Smooth muscle cell (in vitro differentiated cells): Measurements from ENCODE around the gene CSNK1G3. TPM values are rescaled to one million over a fixed set of nuclear protein-coding genes. Genes with fewer than 3 reads are reported as not detected.

Source experiments
- DNase-seq: peaks from one replicate; lab custom pipeline; 2025; ENCODE audit not compliant: unreplicated experiment; lab: John Stamatoyannopoulos, UW
- H2AFZ ChIP-seq: fragments of 200-600 bp; sonication (generic); 2 replicates; pipeline ENCODE4 v1.6.0; 2016; ENCODE audit warnings: antibody characterized with exemption, low read depth, mild to moderate bottlenecking
- H3F3A ChIP-seq: fragments of 200-600 bp; sonication (generic); 2 replicates; pipeline ENCODE4 v1.6.0; 2017; ENCODE audit warnings: antibody characterized with exemption, low read depth
- H3K27ac ChIP-seq: fragments of 200-600 bp; sonication (generic); 2 replicates; pipeline ENCODE4 v1.5.1; 2016; ENCODE audit warnings: low read depth, mild to moderate bottlenecking
- H3K27me3 ChIP-seq: fragments of 200-600 bp; sonication (generic); 2 replicates; pipeline ENCODE4 v1.6.1; 2016; ENCODE audit warnings: low read depth, mild to moderate bottlenecking
- H3K36me3 ChIP-seq: fragments of 200-600 bp; sonication (generic); 2 replicates; pipeline ENCODE4 v1.5.1; 2016; ENCODE audit warnings: low read depth
- H3K4me1 ChIP-seq: fragments of 200-600 bp; sonication (generic); 2 replicates; pipeline ENCODE4 v1.5.1; 2016; ENCODE audit warnings: low read depth
- H3K4me2 ChIP-seq: fragments of 200-600 bp; sonication (generic); 2 replicates; pipeline ENCODE4 v1.6.0; 2016; ENCODE audit warnings: mild to moderate bottlenecking
- H3K4me3 ChIP-seq: fragments of 200-600 bp; sonication (generic); 2 replicates; pipeline ENCODE4 v1.5.1; 2016; ENCODE audit warnings: mild to moderate bottlenecking
- H3K79me2 ChIP-seq: fragments of 200-600 bp; sonication (generic); 2 replicates; pipeline ENCODE4 v1.6.0; 2016; ENCODE audit warnings: low read depth, mild to moderate bottlenecking
- H3K9ac ChIP-seq: fragments of 200-600 bp; sonication (generic); 2 replicates; pipeline ENCODE4 v1.6.0; 2016; ENCODE audit warnings: low read depth
- H3K9me3 ChIP-seq: fragments of 200-600 bp; sonication (generic); replicated peaks from 2 replicates; pipeline ENCODE4 v1.5.1; 2016; ENCODE audit warnings: low read depth
- H4K20me1 ChIP-seq: fragments of 200-600 bp; sonication (generic); 2 replicates; pipeline ENCODE4 v1.6.0; 2016; ENCODE audit warnings: low read depth
- WGBS: methylation state at CpG from one replicate; pipeline ENCODE4 v1.1.7; 2016; ENCODE audit warnings: low lambda C conversion rate; 5-methylcytosine and 5-hydroxymethylcytosine counted together
- polyA plus RNA-seq: library from polyadenylated mRNA; unstranded; fragments of >200 nt; fragmentation: Nextera tagmentation; extraction: Ambion mirVana; gene quantifications from 2 replicates; pipeline ENCODE4 v1.2.1, GENCODE V29; 2016
- total RNA-seq: library from RNA; depleted of rRNA; stranded (reverse); fragments of >200 nt; gene quantifications from 2 replicates; pipeline ENCODE4 v1.2.3, GENCODE V29; 2014
- TF ChIP-seq, protein P1 (sequence below): fragments of 200-600 bp; sonication (generic); IDR thresholded peaks from 2 replicates; pipeline ENCODE4 v1.5.1; 2017; ENCODE audit warnings: borderline replicate concordance, mild to moderate bottlenecking, antibody characterized with exemption; ENCODE audit not compliant: insufficient read depth, poor library complexity, severe bottlenecking

Gene CSNK1G3
- total and polyA plus RNA-seq, 2 experiments from 2014 or later = 25.9 to 68.3 TPM

- H3K9ac ChIP-seq = no peak overlapping the region
- H3K36me3 ChIP-seq = peaks cover 6% of the 10 kb centered on the region
- TF ChIP-seq, protein P1, sequence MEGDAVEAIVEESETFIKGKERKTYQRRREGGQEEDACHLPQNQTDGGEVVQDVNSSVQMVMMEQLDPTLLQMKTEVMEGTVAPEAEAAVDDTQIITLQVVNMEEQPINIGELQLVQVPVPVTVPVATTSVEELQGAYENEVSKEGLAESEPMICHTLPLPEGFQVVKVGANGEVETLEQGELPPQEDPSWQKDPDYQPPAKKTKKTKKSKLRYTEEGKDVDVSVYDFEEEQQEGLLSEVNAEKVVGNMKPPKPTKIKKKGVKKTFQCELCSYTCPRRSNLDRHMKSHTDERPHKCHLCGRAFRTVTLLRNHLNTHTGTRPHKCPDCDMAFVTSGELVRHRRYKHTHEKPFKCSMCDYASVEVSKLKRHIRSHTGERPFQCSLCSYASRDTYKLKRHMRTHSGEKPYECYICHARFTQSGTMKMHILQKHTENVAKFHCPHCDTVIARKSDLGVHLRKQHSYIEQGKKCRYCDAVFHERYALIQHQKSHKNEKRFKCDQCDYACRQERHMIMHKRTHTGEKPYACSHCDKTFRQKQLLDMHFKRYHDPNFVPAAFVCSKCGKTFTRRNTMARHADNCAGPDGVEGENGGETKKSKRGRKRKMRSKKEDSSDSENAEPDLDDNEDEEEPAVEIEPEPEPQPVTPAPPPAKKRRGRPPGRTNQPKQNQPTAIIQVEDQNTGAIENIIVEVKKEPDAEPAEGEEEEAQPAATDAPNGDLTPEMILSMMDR = no peak
- 95% methylated on average over 2 of the region's 2 CpGs for WGBS
- no peak overlapping the region for H3K4me2 ChIP-seq
- no peaks in the 10 kb centered on the region for H3K27me3 ChIP-seq
- H4K20me1 ChIP-seq = peaks cover 4% of the 10 kb centered on the region
- no peak overlapping the region for H3K4me3 ChIP-seq
- H3K79me2 ChIP-seq = peaks cover 9% of the 10 kb centered on the region
- H2AFZ ChIP-seq = no peak overlapping the region
- H3F3A ChIP-seq = no peaks in the 10 kb centered on the region
- DNase-seq = no peak
- peaks cover 14% of the 10 kb centered on the region for H3K4me1 ChIP-seq
- no peak overlapping the region for H3K27ac ChIP-seq
- no peaks in the 10 kb centered on the region for H3K9me3 ChIP-seq
Measured at GRCh38 chr5:123585871-123586270, 73.9 kb downstream of the CSNK1G3 start.

DNA sequence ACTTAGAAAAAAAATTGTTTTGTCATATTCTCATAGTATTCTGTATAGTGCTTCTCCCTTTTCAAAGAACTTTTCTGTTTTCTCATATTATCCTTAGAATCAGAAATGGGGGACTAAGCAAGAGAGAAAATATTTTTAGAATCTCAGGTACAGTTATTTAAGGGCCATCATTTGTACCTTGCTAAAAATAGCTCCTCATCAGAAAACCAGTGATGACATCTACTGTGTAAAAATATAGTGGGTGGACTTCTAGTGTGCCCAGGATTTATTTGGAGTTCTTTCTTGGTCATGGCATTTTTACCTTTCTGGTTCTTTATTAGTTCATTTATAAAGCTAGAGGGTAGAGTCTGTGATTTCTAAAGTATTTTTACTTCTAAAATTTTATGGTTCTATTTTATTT, 82.5 kb downstream of the CSNK1G3 start:
- H4K20me1 ChIP-seq = no peaks in the 10 kb centered on the region
- H3K9ac ChIP-seq = no peak overlapping the region
- no peak overlapping the region for H3K4me2 ChIP-seq
- no peaks in the 10 kb centered on the region for H3K9me3 ChIP-seq
- H3F3A ChIP-seq = no peaks in the 10 kb centered on the region
- H3K4me3 ChIP-seq = no peak overlapping the region
- H3K79me2 ChIP-seq = no peaks in the 10 kb centered on the region
- peaks cover 24% of the 10 kb centered on the region for H3K36me3 ChIP-seq
- no peak overlapping the region for H3K27ac ChIP-seq
- no peaks in the 10 kb centered on the region for H3K4me1 ChIP-seq
- H3K27me3 ChIP-seq = no peaks in the 10 kb centered on the region
- no peak overlapping the region for H2AFZ ChIP-seq
- TF ChIP-seq, protein P1 = no peak
- DNase-seq = no peak

GRCh38 chr5:123597018-123597417, 85.0 kb downstream of the CSNK1G3 start:
- H3K4me2 ChIP-seq = no peak overlapping the region

DNA sequence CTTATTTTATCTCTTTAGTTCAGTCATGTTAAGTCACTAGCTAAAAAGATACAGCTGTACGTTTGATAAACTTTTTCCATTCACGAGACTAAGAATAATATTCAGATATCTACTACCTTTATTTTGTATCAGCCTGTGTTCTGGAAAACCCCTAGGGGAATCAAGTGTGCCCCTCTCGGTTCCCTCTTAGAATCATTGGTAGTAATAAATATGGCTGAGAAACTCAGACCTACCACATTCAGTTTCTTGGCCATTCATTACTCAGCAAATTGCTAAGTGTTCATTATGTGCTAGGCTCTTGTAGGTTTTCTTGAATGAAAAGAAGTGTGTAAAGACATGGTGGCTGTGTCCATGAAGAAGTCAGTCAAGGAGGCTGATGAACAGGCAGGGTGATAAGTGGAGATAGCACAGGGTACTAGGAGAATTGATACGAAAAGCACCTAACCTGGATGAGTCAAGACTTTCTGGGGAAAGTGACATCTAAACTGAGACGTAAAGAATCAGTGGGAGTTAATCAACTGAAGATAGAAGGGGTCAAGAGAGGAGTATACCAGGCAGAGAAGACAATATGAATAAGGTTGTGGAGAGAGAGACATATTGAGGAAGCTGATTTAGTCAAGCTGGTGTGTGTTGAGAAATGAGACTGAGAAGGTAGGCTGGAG, 86.2 kb downstream of the CSNK1G3 start:
- 96% methylated on average over 5 of the region's 5 CpGs for WGBS
- TF ChIP-seq, protein P1 = no peak
- Histone ChIP-seq H2AFZ (no peak overlapping the region), H3K27me3 (no peaks in the 10 kb centered on the region), H3F3A (no peaks in the 10 kb centered on the region), H3K4me3 (no peak overlapping the region), H3K4me2 (no peak overlapping the region), H3K9ac (no peak overlapping the region), H3K9me3 (no peaks in the 10 kb centered on the region), H3K27ac (no peak overlapping the region), H3K36me3 (peaks cover 6% of the 10 kb centered on the region), H3K79me2 (no peaks in the 10 kb centered on the region), H4K20me1 (no peaks in the 10 kb centered on the region), H3K4me1 (no peaks in the 10 kb centered on the region)
- no peak for DNase-seq

More at GRCh38 chr5:123597018-123597417, 85.0 kb downstream of the CSNK1G3 start:
- no peaks in the 10 kb centered on the region for H3K27me3 ChIP-seq
- H3K27ac ChIP-seq = no peak overlapping the region
- no peaks in the 10 kb centered on the region for H3K9me3 ChIP-seq
- no peak overlapping the region for H3K4me3 ChIP-seq
- H3K79me2 ChIP-seq = no peaks in the 10 kb centered on the region
- H3K4me1 ChIP-seq = no peaks in the 10 kb centered on the region
- no peaks in the 10 kb centered on the region for H3F3A ChIP-seq
- TF ChIP-seq, protein P1 = no peak
- no peak for DNase-seq
- H2AFZ ChIP-seq = no peak overlapping the region
- 100% methylated on average over 1 of the region's 1 CpG for WGBS
- no peak overlapping the region for H3K9ac ChIP-seq
- peaks cover 15% of the 10 kb centered on the region for H3K36me3 ChIP-seq
- no peaks in the 10 kb centered on the region for H4K20me1 ChIP-seq
